ENCODE measurements around the gene GHSR. TPM values are rescaled to one million over a fixed set of nuclear protein-coding genes. Genes with fewer than 3 reads are reported as not detected.

The GHSR gene
- total RNA-seq, 4 donors from 2014 or later = not detected

GRCh38 chr3:172466553-172467130, 18.4 kb upstream of the GHSR start:
- H3K4me1 ChIP-seq = peaks cover 0 to 2% (median under 1%) of the 10 kb centered on the region in 4 donors
- TF ChIP-seq EP300 (IDR thresholded peaks at IDR 0.05) (no peak), CTCF (IDR thresholded peaks at IDR 0.05) (no peak), POLR2AphosphoS5 (IDR thresholded peaks at IDR 0.05) (no peak), POLR2A (IDR thresholded peaks at IDR 0.05; ENCODE audit: low read depth) (no peak)
- WGBS = 94% methylated on average over 4 of the region's 4 CpGs
- H3K36me3 ChIP-seq = no peaks in the 10 kb centered on the region
- H3K27me3 ChIP-seq = no peaks in the 10 kb centered on the region
- intact Hi-C loops (cut with DNase I) = loop anchor here (10.0 kb wide), 1 partner anchor 102 kb away; no protein-coding TSS in a partner anchor
- no peak overlapping the region for H3K4me3 ChIP-seq
- H3K9me3 ChIP-seq = no peaks in the 10 kb centered on the region
- H3K27ac ChIP-seq (replicated peaks in 1 of 4) = no peak overlapping the region
- DNase-seq (ENCODE audit: extremely low spot score) = no peak

GRCh38 chr3:172465281-172465680, 17.0 kb upstream of the GHSR start:
- intact Hi-C loops (cut with DNase I) = loop anchor here (10.0 kb wide), 1 partner anchor 100 kb away; no protein-coding TSS in a partner anchor
- no peak for DNase-seq (ENCODE audit: extremely low spot score)
- H3K4me1 ChIP-seq = peaks cover 0 to 10% (median 8%) of the 10 kb centered on the region in 4 donors
- no peak overlapping the region for H3K4me3 ChIP-seq
- no peaks in the 10 kb centered on the region for H3K27me3 ChIP-seq
- TF ChIP-seq EP300 (IDR thresholded peaks at IDR 0.05) (no peak), POLR2AphosphoS5 (IDR thresholded peaks at IDR 0.05) (no peak), CTCF (IDR thresholded peaks at IDR 0.05) (no peak), POLR2A (IDR thresholded peaks at IDR 0.05; ENCODE audit: low read depth) (no peak)
- H3K27ac ChIP-seq (replicated peaks in 1 of 4) = no peak overlapping the region
- H3K36me3 ChIP-seq = no peaks in the 10 kb centered on the region
- H3K9me3 ChIP-seq = no peaks in the 10 kb centered on the region

- H3K27ac ChIP-seq (replicated peaks in 1 of 4) = no peak overlapping the region
- WGBS = 93% methylated on average over 6 of the region's 6 CpGs
- DNase-seq (ENCODE audit: extremely low spot score) = no peak
- no peak for TF ChIP-seq POLR2AphosphoS5 (IDR thresholded peaks at IDR 0.05)
- no peak for TF ChIP-seq POLR2A (IDR thresholded peaks at IDR 0.05; ENCODE audit: low read depth)
- no peak for TF ChIP-seq CTCF (IDR thresholded peaks at IDR 0.05)
- TF ChIP-seq EP300 (IDR thresholded peaks at IDR 0.05) = no peak
- no peaks in the 10 kb centered on the region for H3K27me3 ChIP-seq
- no peak overlapping the region for H3K4me3 ChIP-seq
- H3K9me3 ChIP-seq = no peaks in the 10 kb centered on the region
- intact Hi-C loops (cut with DNase I) = loop anchor here (10.0 kb wide), 1 partner anchor 100 kb away; no protein-coding TSS in a partner anchor
- H3K36me3 ChIP-seq = no peaks in the 10 kb centered on the region
- H3K4me1 ChIP-seq = peaks cover 0 to 10% (median 8%) of the 10 kb centered on the region in 4 donors
These were observed 16.1 kb upstream of the GHSR start for GRCh38 chr3:172464306-172464705.

- Histone ChIP-seq H3K9me3 (no peaks in the 10 kb centered on the region), H3K27me3 (peaks cover 0 to 6% (median 0%) of the 10 kb centered on the region in 4 donors), H3K27ac (replicated peaks in 1 of 4) (no peak overlapping the region), H3K4me1 (peaks cover 0 to 10% (median 8%) of the 10 kb centered on the region in 4 donors), H3K4me3 (no peak overlapping the region), H3K36me3 (no peaks in the 10 kb centered on the region)
- intact Hi-C loops (cut with DNase I) = loop anchor here (10.0 kb wide), 1 partner anchor 97 kb away; no protein-coding TSS in a partner anchor
- no peak for DNase-seq (ENCODE audit: extremely low spot score)
- 46% methylated on average over 5 of the region's 5 CpGs for WGBS
- TF ChIP-seq CTCF (IDR thresholded peaks at IDR 0.05) = peak; percentile 51 to 83 (median 67)
- TF ChIP-seq POLR2A (IDR thresholded peaks at IDR 0.05; ENCODE audit: low read depth) = no peak
These were observed 13.4 kb upstream of the GHSR start for GRCh38 chr3:172461530-172462138.
